HG02938 (cell line): ENCODE results near the gene OR4K13.

Source experiments
- ATAC-seq: cut with Tn5 transposase; IDR thresholded peaks from one replicate; pipeline ENCODE4 v1.9.1; 2021; ENCODE audit warnings: mild to moderate bottlenecking, moderate library complexity; ENCODE audit not compliant: unreplicated experiment

OR4K13 gene

GRCh38 chr14:20035938-20036337 lies at the start of gene OR4K13:
Gene OR4K13, minus strand, starts transcription at chr14:20036038. Its CDS starts 1,280 bp downstream, at chr14:20034758.
- ATAC-seq = no peak

- ATAC-seq = no peak
Measured at GRCh38 chr14:20059745-20060144, 23.9 kb upstream of the OR4K13 start, which contains the start of gene OR4L1. Gene OR4L1, plus strand, starts transcription at chr14:20060045. Its CDS starts 0 bp downstream, at chr14:20060045.

GRCh38 chr14:20048202-20048601 lies 12.4 kb upstream of the OR4K13 start:
- ATAC-seq = no peak

- ATAC-seq = no peak
Measured at GRCh38 chr14:20044243-20044642, 8.4 kb upstream of the OR4K13 start.

- no peak for ATAC-seq
Measured at GRCh38 chr14:20035449-20035848, 389 bp downstream of the OR4K13 start.

GRCh38 chr14:20031058-20031457 lies 4.8 kb downstream of the OR4K13 start:
- no peak for ATAC-seq

- no peak for ATAC-seq
Measured at GRCh38 chr14:20019257-20019865, 16.5 kb downstream of the OR4K13 start, which contains the start of gene OR4K14. Gene OR4K14, minus strand, starts transcription at chr14:20019307. Its CDS starts 4,114 bp downstream, at chr14:20015193.

GRCh38 chr14:20008156-20008555 lies 27.7 kb downstream of the OR4K13 start:
- ATAC-seq = no peak

- ATAC-seq = no peak
Measured at GRCh38 chr14:20002319-20002718, 33.5 kb downstream of the OR4K13 start.

- ATAC-seq = no peak
Measured at GRCh38 chr14:20001863-20002262, 34.0 kb downstream of the OR4K13 start, which contains the start of gene OR4Q2. Gene OR4Q2, plus strand, starts transcription at chr14:20002163.

GRCh38 chr14:19993438-19993837 lies 42.4 kb downstream of the OR4K13 start:
- no peak for ATAC-seq
